ENCODE results near the gene PHACTR1.

- TF ChIP-seq POLR2A (IDR thresholded peaks at IDR 0.05; ENCODE audit: low read depth, low read length): no peak
- no peak for TF ChIP-seq TAF1 (IDR thresholded peaks at IDR 0.05; ENCODE audit: borderline replicate concordance, low read depth, low read length)
- no peak for TF ChIP-seq POLR2AphosphoS5 (IDR thresholded peaks at IDR 0.05; ENCODE audit: low read depth, low read length)
Measured at GRCh38 chr6:13243033-13243432, 526.5 kb downstream of the PHACTR1 start.

All from GM12892 (cell line).